Left ventricle myocardium inferior (tissue), 1 donor: ENCODE measurements around the gene KISS1. TPM values are rescaled to one million over a fixed set of nuclear protein-coding genes. Genes with fewer than 3 reads are reported as not detected.

Source experiments
- DNase-seq: peaks from one replicate; pipeline ENCODE4 v3.0.0-alpha.2; 2020
- H3K27ac ChIP-seq: fragments of 200-600 bp; replicated peaks from 2 replicates; pipeline ENCODE4 v1.8.0; 2021
- H3K27me3 ChIP-seq: fragments of 200-600 bp; 2 replicates; pipeline ENCODE4 v1.8.0; 2021; ENCODE audit warnings: low read depth
- H3K36me3 ChIP-seq: fragments of 200-600 bp; 2 replicates; pipeline ENCODE4 v1.8.0; 2021
- H3K4me1 ChIP-seq: fragments of 200-600 bp; 2 replicates; pipeline ENCODE4 v1.8.0; 2021
- H3K4me3 ChIP-seq: fragments of 200-600 bp; 2 replicates; pipeline ENCODE4 v1.8.0; 2021; ENCODE audit warnings: mild to moderate bottlenecking, moderate library complexity
- H3K9me3 ChIP-seq: fragments of 200-600 bp; replicated peaks from 2 replicates; pipeline ENCODE4 v1.8.0; 2021
- CTCF ChIP-seq: fragments of 200-600 bp; IDR thresholded peaks from 2 replicates; pipeline ENCODE4 v1.8.0; 2021; ENCODE audit warnings: antibody characterized with exemption, mild to moderate bottlenecking, borderline replicate concordance
- intact Hi-C: fragments of 100-400 bp; cut with micrococcal nuclease; formaldehyde crosslinking; loops from one replicate; pipeline ENCODE4 v1.11.0; 2022
- total RNA-seq: library from RNA; stranded (reverse); fragmentation: NEBNext Ultra II Directional; extraction: Animal tissue kit (Norgen Biotek cat#: 25700); gene quantifications from one replicate; pipeline ENCODE4 v1.2.1, GENCODE V29; 2021
- donor health status: DM: no; HTN: yes; CAD: no; lungs with severe emphysema.

KISS1 gene
- total RNA-seq, 1 donor from 2014 or later: not detected

- H3K36me3 ChIP-seq: peaks cover 24% of the 10 kb centered on the region
- no peak overlapping the region for H3K27ac ChIP-seq
- no peak for DNase-seq
- H3K4me3 ChIP-seq: no peak overlapping the region
- H3K9me3 ChIP-seq: no peaks in the 10 kb centered on the region
- H3K27me3 ChIP-seq: no peaks in the 10 kb centered on the region
- intact Hi-C loops: no loop called here
- TF ChIP-seq CTCF: no peak
- H3K4me1 ChIP-seq: no peaks in the 10 kb centered on the region
Measured at GRCh38 chr1:204221271-204221670, 25.0 kb upstream of the KISS1 start.

- intact Hi-C loops: no loop called here
- no peak for TF ChIP-seq CTCF
- H3K27me3 ChIP-seq: no peaks in the 10 kb centered on the region
- H3K4me1 ChIP-seq: no peaks in the 10 kb centered on the region
- no peak for DNase-seq
- H3K4me3 ChIP-seq: no peak overlapping the region
- H3K9me3 ChIP-seq: no peaks in the 10 kb centered on the region
- no peak overlapping the region for H3K27ac ChIP-seq
- H3K36me3 ChIP-seq: peaks cover 13% of the 10 kb centered on the region
Measured at GRCh38 chr1:204219971-204220616, 23.8 kb upstream of the KISS1 start.

GRCh38 chr1:204218552-204218951 is 22.3 kb upstream of the KISS1 start:
- H3K4me3 ChIP-seq: no peak overlapping the region
- peaks cover 10% of the 10 kb centered on the region for H3K36me3 ChIP-seq
- no peak for DNase-seq
- peaks cover 10% of the 10 kb centered on the region for H3K4me1 ChIP-seq
- no peak for TF ChIP-seq CTCF
- intact Hi-C loops: no loop called here
- H3K27me3 ChIP-seq: peaks cover 3% of the 10 kb centered on the region
- H3K27ac ChIP-seq: no peak overlapping the region
- no peaks in the 10 kb centered on the region for H3K9me3 ChIP-seq

GRCh38 chr1:204217648-204218000 is 21.3 kb upstream of the KISS1 start:
- peaks cover 12% of the 10 kb centered on the region for H3K27me3 ChIP-seq
- H3K9me3 ChIP-seq: no peaks in the 10 kb centered on the region
- intact Hi-C loops: no loop called here
- peaks cover 6% of the 10 kb centered on the region for H3K36me3 ChIP-seq
- no peak for TF ChIP-seq CTCF
- H3K4me3 ChIP-seq: no peak overlapping the region
- no peak overlapping the region for H3K27ac ChIP-seq
- peaks cover 10% of the 10 kb centered on the region for H3K4me1 ChIP-seq
- DNase-seq: no peak

GRCh38 chr1:204216880-204217647 is 20.8 kb upstream of the KISS1 start:
- peaks cover 18% of the 10 kb centered on the region for H3K27me3 ChIP-seq
- intact Hi-C loops: no loop called here

More at GRCh38 chr1:204216880-204217647, 20.8 kb upstream of the KISS1 start:
- Histone ChIP-seq H3K9me3 (no peaks in the 10 kb centered on the region), H3K4me3 (no peak overlapping the region), H3K4me1 (peaks cover 10% of the 10 kb centered on the region), H3K36me3 (peaks cover under 1% of the 10 kb centered on the region), H3K27ac (no peak overlapping the region)
- DNase-seq: no peak
- no peak for TF ChIP-seq CTCF
